ENCODE data around the gene DCLRE1C. TPM values are rescaled to one million over a fixed set of nuclear protein-coding genes. Genes with fewer than 3 reads are reported as not detected.
"Not testable (repeated sequence)": the region's sequence is repeated elsewhere in the genome, so short reads cannot be mapped to it uniquely, and the experiment has no call there.

Gene DCLRE1C
- 10 to 100 TPM; 19.8 to 21.4 TPM for total RNA-seq

GRCh38 chr10:14954001-14954770 is at the start of gene DCLRE1C:
DCLRE1C (minus strand) TSS chr10:14954096; CDS start chr10:14954010, 86 bp downstream.
- Mint-ChIP-seq H3K4me3 (peak within 1 kb of the TSS; percentile 91), H3K9me3 (no peaks in the 10 kb centered on the region), H3K27me3 (no peaks in the 10 kb centered on the region), H3K27ac (peak within 1 kb of the TSS; percentile 97), H3K36me3 (peaks cover 16% of the 10 kb centered on the region), H3K4me1 (peaks cover 37% of the 10 kb centered on the region)
- peak; percentile 90 for DNase-seq

- Mint-ChIP-seq H3K27me3 (peaks cover 3% of the 10 kb centered on the region), H3K36me3 (no peaks in the 10 kb centered on the region), H3K9me3 (peaks cover 3% of the 10 kb centered on the region), H3K4me1 (peaks cover 7% of the 10 kb centered on the region), H3K27ac (no peak overlapping the region), H3K4me3 (peak overlapping the region; percentile 11)
- no peak for DNase-seq
Observed at GRCh38 chr10:14995964-14996565, 42.2 kb upstream of the DCLRE1C start.

GRCh38 chr10:14993500-14994455 is 39.9 kb upstream of the DCLRE1C start:
- not testable (repeated sequence) for H3K4me3 Mint-ChIP-seq, DNase-seq, H3K36me3 Mint-ChIP-seq, H3K27me3 Mint-ChIP-seq, H3K27ac Mint-ChIP-seq, H3K9me3 Mint-ChIP-seq
- H3K4me1 Mint-ChIP-seq: peaks cover 12% of the 10 kb centered on the region

- H3K4me3 Mint-ChIP-seq, H3K27me3 Mint-ChIP-seq, H3K27ac Mint-ChIP-seq, H3K9me3 Mint-ChIP-seq, DNase-seq, H3K36me3 Mint-ChIP-seq: not testable (repeated sequence)
- H3K4me1 Mint-ChIP-seq: peaks cover 12% of the 10 kb centered on the region
Observed at GRCh38 chr10:14992336-14992735, 38.4 kb upstream of the DCLRE1C start.

GRCh38 chr10:14991035-14991749 is 37.3 kb upstream of the DCLRE1C start:
- H3K27me3 Mint-ChIP-seq, H3K4me3 Mint-ChIP-seq, H3K9me3 Mint-ChIP-seq, H3K36me3 Mint-ChIP-seq, H3K27ac Mint-ChIP-seq: not testable (repeated sequence)
- H3K4me1 Mint-ChIP-seq: peaks cover 12% of the 10 kb centered on the region
- peak; percentile 75 for DNase-seq

- H3K4me3 Mint-ChIP-seq, H3K36me3 Mint-ChIP-seq, H3K27ac Mint-ChIP-seq, H3K9me3 Mint-ChIP-seq, H3K27me3 Mint-ChIP-seq, DNase-seq: not testable (repeated sequence)
- H3K4me1 Mint-ChIP-seq: peaks cover 12% of the 10 kb centered on the region
Observed at GRCh38 chr10:14989552-14989951, 35.7 kb upstream of the DCLRE1C start.

GRCh38 chr10:14982744-14983143 is 28.8 kb upstream of the DCLRE1C start:
- no peak for DNase-seq
- H3K27ac Mint-ChIP-seq: no peak overlapping the region
- no peak overlapping the region for H3K4me3 Mint-ChIP-seq
- no peaks in the 10 kb centered on the region for H3K27me3 Mint-ChIP-seq
- no peaks in the 10 kb centered on the region for H3K4me1 Mint-ChIP-seq
- no peaks in the 10 kb centered on the region for H3K9me3 Mint-ChIP-seq
- no peaks in the 10 kb centered on the region for H3K36me3 Mint-ChIP-seq

- H3K9me3 Mint-ChIP-seq: no peaks in the 10 kb centered on the region
- DNase-seq: no peak
- H3K4me3 Mint-ChIP-seq: no peak overlapping the region
- H3K36me3 Mint-ChIP-seq: no peaks in the 10 kb centered on the region
- H3K4me1 Mint-ChIP-seq: peaks cover 5% of the 10 kb centered on the region
- H3K27me3 Mint-ChIP-seq: peaks cover 13% of the 10 kb centered on the region
- no peak overlapping the region for H3K27ac Mint-ChIP-seq
Observed at GRCh38 chr10:14975672-14976273, 21.9 kb upstream of the DCLRE1C start.

GRCh38 chr10:14974153-14974998 is 20.5 kb upstream of the DCLRE1C start:
- H3K27me3 Mint-ChIP-seq: peaks cover 13% of the 10 kb centered on the region
- H3K27ac Mint-ChIP-seq, H3K36me3 Mint-ChIP-seq, H3K9me3 Mint-ChIP-seq, H3K4me3 Mint-ChIP-seq, H3K4me1 Mint-ChIP-seq, DNase-seq: not testable (repeated sequence)

- Mint-ChIP-seq H3K9me3 (no peaks in the 10 kb centered on the region), H3K27ac (no peak overlapping the region), H3K36me3 (no peaks in the 10 kb centered on the region), H3K27me3 (peaks cover 13% of the 10 kb centered on the region), H3K4me1 (peaks cover 5% of the 10 kb centered on the region), H3K4me3 (no peak overlapping the region)
- peak; percentile 32 for DNase-seq
Observed at GRCh38 chr10:14971867-14972448, 18.1 kb upstream of the DCLRE1C start.

GRCh38 chr10:14967897-14968296 is 14.0 kb upstream of the DCLRE1C start:
- no peak overlapping the region for H3K4me3 Mint-ChIP-seq

GRCh38 chr10:14959221-14960057 is 5.5 kb upstream of the DCLRE1C start, which contains the start of gene MEIG1:
MEIG1 (plus strand) TSS chr10:14959388; CDS start chr10:14966469, 7,081 bp downstream.
- no peaks in the 10 kb centered on the region for H3K9me3 Mint-ChIP-seq
- H3K4me1 Mint-ChIP-seq: peaks cover 15% of the 10 kb centered on the region
- no peaks in the 10 kb centered on the region for H3K27me3 Mint-ChIP-seq
- peak within 1 kb of the TSS; percentile 87 for H3K4me3 Mint-ChIP-seq
- peak within 1 kb of the TSS; percentile 98 for H3K27ac Mint-ChIP-seq
- H3K36me3 Mint-ChIP-seq: no peaks in the 10 kb centered on the region
- DNase-seq: peak; percentile 96

More at GRCh38 chr10:14967897-14968296, 14.0 kb upstream of the DCLRE1C start:
- Mint-ChIP-seq H3K27ac (no peak overlapping the region), H3K4me1 (no peaks in the 10 kb centered on the region), H3K9me3 (no peaks in the 10 kb centered on the region), H3K27me3 (no peaks in the 10 kb centered on the region), H3K36me3 (no peaks in the 10 kb centered on the region)
- no peak for DNase-seq

All from activated naive CD8-positive, alpha-beta T cell treated with anti-CD3 and anti-CD28 coated beads for 36 hours (primary cell).